Testis (tissue), 3 donors: ENCODE measurements around the gene HSPA12A. TPM values are rescaled to one million over a fixed set of nuclear protein-coding genes. Genes with fewer than 3 reads are reported as not detected.

Source experiments
- DNase-seq: peaks from one replicate; pipeline ENCODE4 v3.0.0-alpha.2; 2019
- H3K27ac ChIP-seq, 2 donors: fragments of 200-600 bp; sonication (generic); one replicate each; pipeline ENCODE4 v1.5.1; 2019
- H3K27me3 ChIP-seq: fragments of 200-600 bp; sonication (generic); one replicate; pipeline ENCODE4 v1.5.1; 2019
- H3K36me3 ChIP-seq: fragments of 200-600 bp; sonication (generic); one replicate; pipeline ENCODE4 v1.5.1; 2017; ENCODE audit warnings: low read depth; ENCODE audit errors: missing control alignments
- H3K4me1 ChIP-seq: fragments of 200-600 bp; sonication (generic); one replicate; pipeline ENCODE4 v1.5.1; 2019
- H3K4me3 ChIP-seq, 2 donors: fragments of 200-600 bp; sonication (generic); one replicate each; pipeline ENCODE4 v1.5.1; 2017 to 2019
- H3K9me3 ChIP-seq: fragments of 200-600 bp; sonication (generic); one replicate; pipeline ENCODE4 v1.5.1; 2017
- CTCF ChIP-seq, 3 experiments: fragments of 450-650 bp in 2 of 3; fragments of 200-600 bp in 1 of 3; sonication (generic) in 1 of 3; IDR thresholded peaks; one replicate each; pipeline ENCODE4 v1.5.1; 2016 to 2019; ENCODE audit warnings: antibody characterized with exemption in 3 of 3, mild to moderate bottlenecking in 2 of 3, moderate library complexity in 1 of 3
- POLR2A ChIP-seq: fragments of 450-650 bp; IDR thresholded peaks from one replicate; pipeline ENCODE4 v1.6.1; 2017; ENCODE audit warnings: antibody characterized with exemption, mild to moderate bottlenecking, moderate library complexity
- WGBS, 2 donors: methylation state at CpG; one replicate each; pipeline ENCODE4 v1.1.5; 2018; 5-methylcytosine and 5-hydroxymethylcytosine counted together
- intact Hi-C: fragments of 100-400 bp; cut with DNase I; formaldehyde crosslinking; loops from one replicate; pipeline ENCODE4 v1.15.1; 2023; ENCODE audit warnings: low total_unique reads
- polyA plus RNA-seq: library from polyadenylated mRNA; stranded (reverse); fragments of 350-450 nt; fragmentation: Illumina TruSeq; extraction: RNeasy Lipid Tissue Mini Kit (QIAGEN cat#74804); gene quantifications from one replicate; pipeline ENCODE4 v1.2.3, GENCODE V29; 2014; ENCODE audit warnings: low read depth, low replicate concordance; ENCODE audit not compliant: insufficient read depth
- total RNA-seq, 2 donors: library from RNA; depleted of rRNA; stranded (reverse); fragments of >200 nt; gene quantifications; one replicate each; pipeline ENCODE4 v1.2.3, GENCODE V29; 2016

The HSPA12A gene
- total and polyA plus RNA-seq, 3 donors from 2014 or later: 20.9 to 34.6 (median 28.4) TPM

- Histone ChIP-seq H3K27me3 (no peaks in the 10 kb centered on the region), H3K36me3 (no peaks in the 10 kb centered on the region), H3K9me3 (no peaks in the 10 kb centered on the region), H3K27ac (no peak overlapping the region), H3K4me3 (no peak overlapping the region), H3K4me1 (peaks cover 5% of the 10 kb centered on the region)
- DNase-seq: no peak
- no peak for TF ChIP-seq CTCF (IDR thresholded peaks at IDR 0.05)
- no peak for TF ChIP-seq POLR2A
- intact Hi-C loops: loop anchor here (10.0 kb wide), 1 partner anchor 59 kb away; no protein-coding TSS in a partner anchor
- WGBS, 2 donors: 91 to 98% methylated on average over 10 to 12 of the region's 12 CpGs
Observed at GRCh38 chr10:116744163-116744753, 1.9 kb upstream of the HSPA12A start.

- H3K4me1 ChIP-seq: peaks cover 9% of the 10 kb centered on the region
- no peak for DNase-seq
- 46 to 61% methylated on average over 14 to 24 of the region's 24 CpGs for WGBS, 2 donors
- peak overlapping the region; percentile 80 to 91 for H3K4me3 ChIP-seq
- no peaks in the 10 kb centered on the region for H3K27me3 ChIP-seq
- intact Hi-C loops: loop anchor here (10.0 kb wide), 1 partner anchor 59 kb away; no protein-coding TSS in a partner anchor
- no peaks in the 10 kb centered on the region for H3K9me3 ChIP-seq
- no peaks in the 10 kb centered on the region for H3K36me3 ChIP-seq
- TF ChIP-seq POLR2A (no peak), CTCF (IDR thresholded peaks at IDR 0.05) (no peak)
- H3K27ac ChIP-seq: peak overlapping the region in 1 of 2 donors; percentile 74
Observed at GRCh38 chr10:116743266-116744064, 1.1 kb upstream of the HSPA12A start.

GRCh38 chr10:116741391-116742351 lies 695 bp downstream of the HSPA12A start:
- peak overlapping the region; percentile 80 to 91 for H3K4me3 ChIP-seq
- peak; percentile 66 for DNase-seq
- intact Hi-C loops: loop anchor here (10.0 kb wide), 1 partner anchor 57 kb away; no protein-coding TSS in a partner anchor
- H3K36me3 ChIP-seq: no peaks in the 10 kb centered on the region
- 1 to 2% methylated on average over 13 to 72 of the region's 93 CpGs for WGBS, 2 donors
- H3K4me1 ChIP-seq: peaks cover 13% of the 10 kb centered on the region
- peak overlapping the region; percentile 50 to 85 for H3K27ac ChIP-seq
- no peaks in the 10 kb centered on the region for H3K27me3 ChIP-seq
- no peak for TF ChIP-seq POLR2A
- no peak for TF ChIP-seq CTCF (IDR thresholded peaks at IDR 0.05)
- H3K9me3 ChIP-seq: no peaks in the 10 kb centered on the region

GRCh38 chr10:116740971-116741370 lies 1.4 kb downstream of the HSPA12A start:
- intact Hi-C loops: loop anchor here (10.0 kb wide), 1 partner anchor 56 kb away; no protein-coding TSS in a partner anchor
- no peaks in the 10 kb centered on the region for H3K9me3 ChIP-seq
- H3K36me3 ChIP-seq: no peaks in the 10 kb centered on the region
- WGBS, 2 donors: 4 to 6% methylated on average over 11 to 13 of the region's 13 CpGs
- DNase-seq: peak; percentile 29
- H3K27me3 ChIP-seq: no peaks in the 10 kb centered on the region
- H3K4me3 ChIP-seq: peak overlapping the region; percentile 80 to 91
- TF ChIP-seq POLR2A: no peak
- no peak for TF ChIP-seq CTCF (IDR thresholded peaks at IDR 0.05)
- peak overlapping the region; percentile 50 to 85 for H3K27ac ChIP-seq
- peaks cover 13% of the 10 kb centered on the region for H3K4me1 ChIP-seq
